ENCODE results near the gene IGFBP7. TPM values are rescaled to one million over a fixed set of nuclear protein-coding genes. Genes with fewer than 3 reads are reported as not detected.

IGFBP7 gene
- total and polyA plus RNA-seq, 8 donors = 49.4 to 324 (median 152) TPM

DNA sequence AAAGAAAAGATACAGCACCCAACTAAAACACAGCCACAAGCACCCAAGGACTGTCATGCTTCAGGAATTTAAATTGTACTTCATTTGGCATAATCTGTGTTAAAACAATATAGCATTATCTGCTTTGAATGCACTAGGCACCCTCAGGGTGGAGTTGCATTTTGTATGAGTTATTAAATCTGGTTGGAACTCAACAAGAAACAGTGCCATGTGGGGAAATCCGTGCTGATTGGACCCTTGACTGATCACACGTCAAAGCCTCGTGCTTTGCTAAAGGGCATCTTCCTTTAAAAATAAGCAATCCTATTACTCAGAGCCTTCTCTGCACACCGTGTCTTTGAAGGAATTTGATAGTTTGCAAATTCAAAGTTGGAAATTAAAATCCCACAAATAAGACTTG lies 35.4 kb downstream of the IGFBP7 start:
- ATAC-seq (no peak), FAIRE-seq (no peak), DNase-seq (no peak)
- peaks cover 0 to 13% (median 10%) of the 10 kb centered on the region in 3 donors for H3K4me1 ChIP-seq
- peak overlapping the region in 2 of 4 donors; percentile 3 to 10 for H3K27ac ChIP-seq
- H3K27me3 ChIP-seq = no peaks in the 10 kb centered on the region
- H3K36me3 ChIP-seq = no peaks in the 10 kb centered on the region
- TF ChIP-seq CTCF (IDR thresholded peaks at IDR 0.05) = no peak
- WGBS, 2 donors = 23 to 26% methylated on average over 4 of the region's 4 CpGs
- H3K9me3 ChIP-seq = no peaks in the 10 kb centered on the region
- H3K4me3 ChIP-seq = no peak overlapping the region
- intact Hi-C loops (cut with DNase I) = no loop called here

DNA sequence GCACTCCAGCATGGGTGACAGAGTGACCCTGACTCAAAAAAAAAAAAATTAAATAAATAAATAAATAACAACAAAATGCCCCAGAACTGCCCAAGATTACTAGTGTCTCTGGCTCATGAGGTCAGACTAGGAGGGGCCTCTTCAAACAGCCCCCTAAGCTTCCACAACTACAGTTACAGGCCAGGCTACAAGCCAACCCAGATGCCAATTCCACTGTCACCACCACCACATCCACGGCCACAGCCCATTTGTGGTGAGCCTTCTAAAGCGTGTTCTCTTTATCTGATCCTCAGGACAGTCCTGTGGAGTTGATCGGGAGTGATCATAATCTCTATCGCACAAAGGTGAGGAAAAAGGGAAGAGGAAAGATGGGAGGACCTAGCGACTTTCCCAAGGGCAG lies 36.6 kb downstream of the IGFBP7 start:
- H3K36me3 ChIP-seq = no peaks in the 10 kb centered on the region
- peaks cover 0 to 5% (median 2%) of the 10 kb centered on the region in 3 donors for H3K4me1 ChIP-seq
- TF ChIP-seq CTCF (IDR thresholded peaks at IDR 0.05) = no peak
- no peaks in the 10 kb centered on the region for H3K27me3 ChIP-seq
- no peaks in the 10 kb centered on the region for H3K9me3 ChIP-seq
- no peak overlapping the region for H3K4me3 ChIP-seq
- no peak overlapping the region for H3K27ac ChIP-seq
- WGBS, 2 donors = 71 to 79% methylated on average over 5 of the region's 5 CpGs
- intact Hi-C loops (cut with DNase I) = no loop called here
- FAIRE-seq (no peak), ATAC-seq (no peak), DNase-seq (no peak)

DNA sequence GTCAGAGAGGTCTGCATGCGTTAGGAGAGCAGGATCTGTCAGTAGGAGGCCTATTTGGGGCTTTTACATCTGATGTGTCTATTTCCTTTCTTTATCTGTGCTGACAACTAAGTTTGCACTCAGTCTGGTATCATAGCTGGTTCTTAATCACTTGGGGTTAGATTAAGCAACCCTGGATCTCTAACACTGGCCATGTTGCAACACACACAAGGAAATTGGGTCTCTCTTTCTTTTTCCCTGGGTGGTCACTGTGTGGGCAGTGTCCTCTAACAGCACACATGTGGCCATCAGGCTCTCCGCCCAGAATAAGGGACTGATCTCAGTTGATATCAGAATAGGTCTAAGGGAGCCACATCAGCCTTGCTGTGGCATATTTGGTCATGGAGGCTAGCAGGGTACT lies 38.9 kb downstream of the IGFBP7 start:
- Histone ChIP-seq H3K27ac (peak overlapping the region in 1 of 4 donors; percentile 10), H3K9me3 (no peaks in the 10 kb centered on the region), H3K4me1 (peaks cover 0 to 5% (median 2%) of the 10 kb centered on the region in 3 donors), H3K4me3 (no peak overlapping the region), H3K36me3 (no peaks in the 10 kb centered on the region), H3K27me3 (no peaks in the 10 kb centered on the region)
- intact Hi-C loops (cut with DNase I) = no loop called here
- DNase-seq = no peak
- no peak for FAIRE-seq
- peak in 3 of 4 donors; percentile 55 to 67 (median 62) for ATAC-seq
- 40 to 66% methylated on average over 2 of the region's 2 CpGs for WGBS, 2 donors
- no peak for TF ChIP-seq CTCF (IDR thresholded peaks at IDR 0.05)

DNA sequence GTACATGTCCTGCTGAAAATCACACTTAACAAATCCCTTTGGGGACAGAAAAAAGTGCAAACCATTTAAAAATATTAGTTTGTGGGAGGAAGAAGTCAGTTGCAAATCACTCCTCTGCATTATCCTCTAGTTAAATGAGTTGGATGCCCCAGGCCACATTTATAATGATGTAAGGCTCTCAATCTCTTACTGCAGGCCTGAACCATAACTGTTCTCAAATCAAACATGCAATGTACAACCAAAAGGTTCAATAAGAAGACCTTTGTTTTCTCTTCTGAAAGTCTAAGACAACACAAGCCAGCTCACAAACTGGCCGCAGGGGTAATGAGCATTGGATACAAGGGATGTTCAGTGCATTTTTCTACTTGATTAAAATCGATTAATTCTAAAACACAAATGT lies 39.7 kb downstream of the IGFBP7 start:
- TF ChIP-seq CTCF (IDR thresholded peaks at IDR 0.05) = no peak
- Histone ChIP-seq H3K4me3 (no peak overlapping the region), H3K27me3 (no peaks in the 10 kb centered on the region), H3K4me1 (peaks cover 0 to 5% (median 2%) of the 10 kb centered on the region in 3 donors), H3K36me3 (no peaks in the 10 kb centered on the region), H3K9me3 (no peaks in the 10 kb centered on the region), H3K27ac (no peak overlapping the region)
- DNase-seq = no peak
- ATAC-seq = no peak
- FAIRE-seq = no peak
- WGBS, 2 donors = 63 to 84% methylated on average over 2 of the region's 2 CpGs
- intact Hi-C loops (cut with DNase I) = no loop called here

GRCh38 chr4:57068237-57068981 lies 41.8 kb downstream of the IGFBP7 start:
- H3K4me1 ChIP-seq = peaks cover 0 to 9% (median 7%) of the 10 kb centered on the region in 3 donors
- FAIRE-seq (no peak), ATAC-seq (no peak), DNase-seq (no peak)
- H3K9me3 ChIP-seq = no peaks in the 10 kb centered on the region
- no peak overlapping the region for H3K4me3 ChIP-seq
- WGBS, 2 donors = 73 to 83% methylated on average over 8 of the region's 8 CpGs
- no peak overlapping the region for H3K27ac ChIP-seq
- intact Hi-C loops (cut with DNase I) = no loop called here
- H3K36me3 ChIP-seq = no peaks in the 10 kb centered on the region
- no peak for TF ChIP-seq CTCF (IDR thresholded peaks at IDR 0.05)
- H3K27me3 ChIP-seq = no peaks in the 10 kb centered on the region

Measured in pancreas (tissue), 10 donors.